Progenitor cell of endocrine pancreas (in vitro differentiated cells): ENCODE measurements around the gene PCDHGA1. TPM values are rescaled to one million over a fixed set of nuclear protein-coding genes. Genes with fewer than 3 reads are reported as not detected.

Experiments used
- DNase-seq: peaks from one replicate; pipeline ENCODE4 v3.0.0; 2021; ENCODE audit warnings: low spot score; ENCODE audit not compliant: unreplicated experiment
- H3K27ac Mint-ChIP-seq: 2 replicates; pipeline ENCODE4 v1.8.0; 2021; ENCODE audit warnings: mild to moderate bottlenecking, moderate library complexity, mixed read lengths
- H3K27me3 Mint-ChIP-seq: 2 replicates; pipeline ENCODE4 v1.8.0; 2021; ENCODE audit warnings: mixed read lengths
- H3K36me3 Mint-ChIP-seq: 2 replicates; pipeline ENCODE4 v1.8.0; 2022; ENCODE audit warnings: mixed read lengths; ENCODE audit not compliant: insufficient read depth
- H3K4me1 Mint-ChIP-seq: 2 replicates; pipeline ENCODE4 v1.8.0; 2021; ENCODE audit warnings: low read depth, mixed read lengths
- H3K4me3 Mint-ChIP-seq: 2 replicates; pipeline ENCODE4 v1.8.0; 2021; ENCODE audit warnings: low read depth, mild to moderate bottlenecking, moderate library complexity, mixed read lengths
- H3K9me3 Mint-ChIP-seq: 2 replicates; pipeline ENCODE4 v1.8.0; 2021; ENCODE audit warnings: low read depth, mixed read lengths
- CTCF ChIP-seq: fragments of 200-600 bp; sonication (generic); IDR thresholded peaks from one replicate; pipeline ENCODE4 v1.5.0; 2021; ENCODE audit warnings: antibody characterized with exemption, mild to moderate bottlenecking; ENCODE audit not compliant: unreplicated experiment
- total RNA-seq: library from RNA; stranded (reverse); gene quantifications from 2 replicates; pipeline ENCODE4 v1.2.1, GENCODE V29; 2021

The PCDHGA1 gene
- total RNA-seq, 1 donor from 2014 or later: 1.3 TPM

- H3K36me3 Mint-ChIP-seq: peaks cover 8% of the 10 kb centered on the region
- no peak for TF ChIP-seq CTCF
- peaks cover 7% of the 10 kb centered on the region for H3K4me1 Mint-ChIP-seq
- H3K9me3 Mint-ChIP-seq: peaks cover 6% of the 10 kb centered on the region
- DNase-seq: peak; percentile 65
- H3K27ac Mint-ChIP-seq: peak within 1 kb of the TSS; percentile 95
- H3K4me3 Mint-ChIP-seq: peak within 1 kb of the TSS; percentile 92
- H3K27me3 Mint-ChIP-seq: peaks cover 35% of the 10 kb centered on the region
Observed at GRCh38 chr5:141475625-141476131, 145.4 kb downstream of the PCDHGA1 start, which contains the start of gene PCDHGC3. Gene PCDHGC3, plus strand, starts transcription at chr5:141475966. Its CDS starts 151 bp downstream, at chr5:141476117.

- no peak for DNase-seq
- no peak for TF ChIP-seq CTCF
- H3K4me3 Mint-ChIP-seq: peak overlapping the region; percentile 92
- peaks cover 6% of the 10 kb centered on the region for H3K9me3 Mint-ChIP-seq
- peaks cover 7% of the 10 kb centered on the region for H3K4me1 Mint-ChIP-seq
- peaks cover 8% of the 10 kb centered on the region for H3K36me3 Mint-ChIP-seq
- peak overlapping the region; percentile 95 for H3K27ac Mint-ChIP-seq
- H3K27me3 Mint-ChIP-seq: peaks cover 35% of the 10 kb centered on the region
Observed at GRCh38 chr5:141476132-141476911, 146.0 kb downstream of the PCDHGA1 start.

GRCh38 chr5:141477044-141477575 is 146.8 kb downstream of the PCDHGA1 start:
- Mint-ChIP-seq H3K9me3 (peaks cover 6% of the 10 kb centered on the region), H3K36me3 (peaks cover 8% of the 10 kb centered on the region), H3K27ac (no peak overlapping the region), H3K27me3 (peaks cover 35% of the 10 kb centered on the region), H3K4me3 (peak overlapping the region; percentile 92), H3K4me1 (peaks cover 7% of the 10 kb centered on the region)
- no peak for DNase-seq
- TF ChIP-seq CTCF: no peak

GRCh38 chr5:141477815-141478214 is 147.5 kb downstream of the PCDHGA1 start:
- Mint-ChIP-seq H3K4me1 (peaks cover 7% of the 10 kb centered on the region), H3K9me3 (peaks cover 6% of the 10 kb centered on the region), H3K27ac (no peak overlapping the region), H3K4me3 (peak overlapping the region; percentile 54), H3K36me3 (peaks cover 8% of the 10 kb centered on the region), H3K27me3 (peaks cover 35% of the 10 kb centered on the region)
- DNase-seq: no peak
- no peak for TF ChIP-seq CTCF

GRCh38 chr5:141478321-141478945 is 148.1 kb downstream of the PCDHGA1 start:
- H3K27me3 Mint-ChIP-seq: peaks cover 34% of the 10 kb centered on the region
- DNase-seq: no peak
- H3K4me1 Mint-ChIP-seq: peaks cover 11% of the 10 kb centered on the region
- peaks cover 6% of the 10 kb centered on the region for H3K9me3 Mint-ChIP-seq
- peak overlapping the region; percentile 54 for H3K4me3 Mint-ChIP-seq
- peaks cover 8% of the 10 kb centered on the region for H3K36me3 Mint-ChIP-seq
- H3K27ac Mint-ChIP-seq: no peak overlapping the region
- TF ChIP-seq CTCF: peak; percentile 60
